Neutrophil (primary cell): Measurements from ENCODE around the gene PLEKHN1.

Source experiments
- H3K27ac ChIP-seq: fragments of 200-600 bp; sonication (generic); 2 replicates; pipeline ENCODE4 v1.5.1; 2016; ENCODE audit warnings: mild to moderate bottlenecking, moderate library complexity
- H3K27me3 ChIP-seq: fragments of 200-600 bp; sonication (generic); 2 replicates; pipeline ENCODE4 v1.6.0; 2016; ENCODE audit warnings: mild to moderate bottlenecking
- H3K36me3 ChIP-seq: fragments of 200-600 bp; sonication (generic); 2 replicates; pipeline ENCODE4 v1.5.1; 2017
- H3K4me1 ChIP-seq, 2 experiments: fragments of 200-600 bp in 1 of 2; sonication (generic) in 1 of 2; 1 replicate in 1 of 2; 2 replicates in 1 of 2; pipeline versions ENCODE4 v1.5.1 to v1.6.1; 2013 to 2016; ENCODE audit warnings: low read depth in 1 of 2, low read length in 1 of 2, mild to moderate bottlenecking in 1 of 2, moderate library complexity in 1 of 2; ENCODE audit not compliant: control insufficient read depth in 1 of 2, insufficient read depth in 1 of 2
- H3K4me3 ChIP-seq, 2 experiments: fragments of 200-600 bp in 1 of 2; sonication (generic) in 1 of 2; 1 replicate in 1 of 2; 2 replicates in 1 of 2; pipeline ENCODE4 v1.5.1; 2013 to 2016; ENCODE audit warnings: low read depth in 1 of 2, low read length in 1 of 2, mild to moderate bottlenecking in 1 of 2, moderate library complexity in 1 of 2
- H3K9me3 ChIP-seq: fragments of 200-600 bp; sonication (generic); 2 replicates; pipeline ENCODE4 v1.5.1; 2016
- TF ChIP-seq, protein P1 (sequence below): fragments of 200-600 bp; sonication (generic); IDR thresholded peaks from 2 replicates; pipeline ENCODE4 v1.5.1; 2016; ENCODE audit warnings: antibody characterized with exemption

Gene PLEKHN1

GRCh38 chr1:964691-965525, 1.4 kb upstream of the PLEKHN1 start:
- H3K4me1 ChIP-seq = peaks cover 22% of the 10 kb centered on the region in 2 experiments
- H3K9me3 ChIP-seq = no peaks in the 10 kb centered on the region
- H3K36me3 ChIP-seq = no peaks in the 10 kb centered on the region
- H3K27me3 ChIP-seq = peaks cover 82% of the 10 kb centered on the region
- no peak overlapping the region for H3K4me3 ChIP-seq
- H3K27ac ChIP-seq = no peak overlapping the region
- TF ChIP-seq, protein P1, sequence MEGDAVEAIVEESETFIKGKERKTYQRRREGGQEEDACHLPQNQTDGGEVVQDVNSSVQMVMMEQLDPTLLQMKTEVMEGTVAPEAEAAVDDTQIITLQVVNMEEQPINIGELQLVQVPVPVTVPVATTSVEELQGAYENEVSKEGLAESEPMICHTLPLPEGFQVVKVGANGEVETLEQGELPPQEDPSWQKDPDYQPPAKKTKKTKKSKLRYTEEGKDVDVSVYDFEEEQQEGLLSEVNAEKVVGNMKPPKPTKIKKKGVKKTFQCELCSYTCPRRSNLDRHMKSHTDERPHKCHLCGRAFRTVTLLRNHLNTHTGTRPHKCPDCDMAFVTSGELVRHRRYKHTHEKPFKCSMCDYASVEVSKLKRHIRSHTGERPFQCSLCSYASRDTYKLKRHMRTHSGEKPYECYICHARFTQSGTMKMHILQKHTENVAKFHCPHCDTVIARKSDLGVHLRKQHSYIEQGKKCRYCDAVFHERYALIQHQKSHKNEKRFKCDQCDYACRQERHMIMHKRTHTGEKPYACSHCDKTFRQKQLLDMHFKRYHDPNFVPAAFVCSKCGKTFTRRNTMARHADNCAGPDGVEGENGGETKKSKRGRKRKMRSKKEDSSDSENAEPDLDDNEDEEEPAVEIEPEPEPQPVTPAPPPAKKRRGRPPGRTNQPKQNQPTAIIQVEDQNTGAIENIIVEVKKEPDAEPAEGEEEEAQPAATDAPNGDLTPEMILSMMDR = no peak

DNA sequence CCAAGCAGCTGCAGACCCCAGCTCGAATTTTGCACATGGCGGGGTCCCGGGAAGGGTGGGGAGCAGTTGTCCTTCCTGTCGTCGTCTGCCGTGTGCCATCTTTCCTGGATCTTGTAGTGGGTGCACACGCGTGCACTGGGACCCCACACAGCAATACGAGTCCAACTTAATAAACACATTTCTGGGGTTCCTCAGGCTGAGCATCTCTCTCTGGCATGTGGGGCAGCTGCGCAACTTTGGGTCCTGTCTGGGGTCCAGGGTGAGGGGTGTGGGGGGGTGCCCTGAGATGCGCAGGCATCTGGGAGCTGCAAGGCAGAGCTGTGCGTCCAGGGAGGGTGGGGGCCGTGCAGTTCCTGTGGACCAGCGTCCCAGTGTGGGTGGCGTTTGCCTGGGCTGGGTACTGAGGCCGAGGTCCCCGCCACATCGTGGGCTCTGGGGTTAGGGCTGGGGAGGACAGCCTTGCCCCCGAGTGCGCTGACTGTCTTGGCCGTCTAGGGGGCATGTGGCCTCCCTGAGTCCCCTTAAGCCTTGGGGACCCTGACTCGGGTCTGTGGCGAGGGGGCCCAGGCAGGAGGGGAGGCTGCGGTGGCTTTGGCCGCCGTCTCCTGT, 652 bp upstream of the PLEKHN1 start:
- H3K27me3 ChIP-seq = peaks cover 83% of the 10 kb centered on the region
- H3K4me1 ChIP-seq = peaks cover 18 to 20% of the 10 kb centered on the region in 2 experiments
- H3K4me3 ChIP-seq = peak overlapping the region in 1 of 2 experiments; percentile 67
- H3K27ac ChIP-seq = no peak overlapping the region
- no peaks in the 10 kb centered on the region for H3K36me3 ChIP-seq
- TF ChIP-seq, protein P1 = no peak
- no peaks in the 10 kb centered on the region for H3K9me3 ChIP-seq

DNA sequence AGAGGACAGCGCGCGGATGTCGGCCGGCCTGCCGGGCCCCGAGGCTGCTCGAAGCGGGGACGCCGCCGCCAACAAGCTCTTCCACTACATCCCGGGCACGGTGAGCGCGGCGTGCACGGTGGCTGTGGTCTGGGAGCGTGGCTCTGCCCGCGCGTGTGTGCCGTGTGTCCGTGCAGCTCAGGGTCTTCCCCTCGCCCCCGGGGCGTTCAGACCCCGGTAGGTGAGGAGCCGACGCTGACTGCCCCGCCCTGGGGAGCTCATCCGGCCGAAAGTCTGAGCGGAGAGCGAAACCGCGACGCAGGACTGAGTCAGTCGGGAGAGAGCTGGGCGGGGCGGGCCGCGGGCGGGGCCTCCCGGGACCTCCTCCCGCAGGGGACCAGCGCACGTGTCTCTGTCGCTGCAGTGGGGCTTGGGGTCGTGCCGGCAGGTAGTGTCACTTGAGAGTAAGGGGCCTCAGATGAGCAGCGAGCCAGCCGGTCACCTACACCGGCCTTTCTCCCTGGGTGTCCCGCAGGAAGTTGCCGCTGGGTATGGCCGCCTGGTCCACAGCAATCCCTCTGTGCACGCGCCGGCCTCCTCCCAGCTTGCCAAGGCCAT, 520 bp downstream of the PLEKHN1 start:
- Histone ChIP-seq H3K36me3 (no peaks in the 10 kb centered on the region), H3K27me3 (peaks cover 84% of the 10 kb centered on the region), H3K4me3 (peak overlapping the region; percentile 62 to 67), H3K27ac (peak overlapping the region; percentile 9), H3K4me1 (peaks cover 13% of the 10 kb centered on the region in 2 experiments), H3K9me3 (no peaks in the 10 kb centered on the region)
- TF ChIP-seq, protein P1 = no peak

GRCh38 chr1:967466-968343, 1.4 kb downstream of the PLEKHN1 start:
- Histone ChIP-seq H3K4me3 (peak overlapping the region in 1 of 2 experiments; percentile 67), H3K9me3 (no peaks in the 10 kb centered on the region), H3K36me3 (no peaks in the 10 kb centered on the region), H3K4me1 (peaks cover 13% of the 10 kb centered on the region in 2 experiments), H3K27me3 (peaks cover 84% of the 10 kb centered on the region), H3K27ac (no peak overlapping the region)
- TF ChIP-seq, protein P1 = no peak

- Histone ChIP-seq H3K4me3 (no peak overlapping the region), H3K36me3 (no peaks in the 10 kb centered on the region), H3K27me3 (peaks cover 97% of the 10 kb centered on the region), H3K9me3 (no peaks in the 10 kb centered on the region), H3K4me1 (peaks cover 13% of the 10 kb centered on the region in 2 experiments), H3K27ac (no peak overlapping the region)
- TF ChIP-seq, protein P1 = no peak
These were observed 3.1 kb downstream of the PLEKHN1 start for GRCh38 chr1:969260-969855.
